Astrocyte (in vitro differentiated cells and primary cell): ENCODE measurements around the gene PRODH. TPM values are rescaled to one million over a fixed set of nuclear protein-coding genes. Genes with fewer than 3 reads are reported as not detected.

Experiments used
- DNase-seq: peaks from one replicate; pipeline ENCODE4 v3.0.0-alpha.2; 2010; ENCODE audit warnings: low read depth
- FAIRE-seq: peaks from 2 replicates; lab custom pipeline; 2011; peaks lifted over from hg19 to GRCh38; lab: Jason Lieb, UNC
- H2AFZ ChIP-seq: 2 replicates; pipeline ENCODE4 v1.6.0; 2012; ENCODE audit warnings: low read depth, low read length, inconsistent platforms
- H3K27ac ChIP-seq: 2 replicates; pipeline ENCODE4 v1.5.1; 2011; ENCODE audit warnings: low read depth, low read length, inconsistent platforms
- H3K27me3 ChIP-seq: 2 replicates; pipeline ENCODE4 v1.6.0; 2011; ENCODE audit warnings: low read length, inconsistent platforms; ENCODE audit not compliant: insufficient read depth
- H3K36me3 ChIP-seq: 2 replicates; pipeline ENCODE4 v1.5.1; 2011; ENCODE audit warnings: low read length, inconsistent platforms; ENCODE audit not compliant: insufficient read depth
- H3K4me1 ChIP-seq: 2 replicates; pipeline ENCODE4 v1.5.1; 2011; ENCODE audit warnings: low read length, inconsistent platforms; ENCODE audit not compliant: insufficient read depth
- H3K4me2 ChIP-seq: 2 replicates; pipeline ENCODE4 v1.6.0; 2012; ENCODE audit warnings: low read length, inconsistent platforms
- H3K4me3 ChIP-seq: 2 replicates; pipeline ENCODE4 v1.5.1; 2011; ENCODE audit warnings: low read depth, mild to moderate bottlenecking, low read length, inconsistent platforms; ENCODE audit not compliant: insufficient read depth
- H3K79me2 ChIP-seq: 2 replicates; pipeline ENCODE4 v1.6.0; 2012; ENCODE audit warnings: mild to moderate bottlenecking, low read length, inconsistent platforms; ENCODE audit not compliant: insufficient read depth
- H3K9ac ChIP-seq: 2 replicates; pipeline ENCODE4 v1.6.0; 2012; ENCODE audit warnings: mild to moderate bottlenecking, low read length, inconsistent platforms
- H3K9me3 ChIP-seq: 2 replicates; pipeline ENCODE4 v1.5.1; 2012; ENCODE audit warnings: low read depth, mild to moderate bottlenecking, low read length, inconsistent platforms; ENCODE audit not compliant: insufficient read depth
- H4K20me1 ChIP-seq: 2 replicates; pipeline ENCODE4 v1.6.0; 2012; ENCODE audit warnings: low read length, inconsistent platforms; ENCODE audit not compliant: insufficient read depth
- H3K27ac Mint-ChIP-seq: one replicate; pipeline ENCODE4 v1.8.0; 2021; ENCODE audit warnings: mild to moderate bottlenecking, mixed read lengths; ENCODE audit not compliant: unreplicated experiment
- H3K27me3 Mint-ChIP-seq: one replicate; pipeline ENCODE4 v1.8.0; 2021; ENCODE audit warnings: low read depth, mixed read lengths; ENCODE audit not compliant: unreplicated experiment
- H3K36me3 Mint-ChIP-seq: one replicate; pipeline ENCODE4 v1.8.0; 2021; ENCODE audit warnings: low read depth, mixed read lengths; ENCODE audit not compliant: unreplicated experiment
- H3K4me1 Mint-ChIP-seq: one replicate; pipeline ENCODE4 v1.8.0; 2021; ENCODE audit warnings: low read depth, mixed read lengths; ENCODE audit not compliant: unreplicated experiment
- H3K4me3 Mint-ChIP-seq: one replicate; pipeline ENCODE4 v1.8.0; 2021; ENCODE audit warnings: mild to moderate bottlenecking, moderate library complexity, mixed read lengths; ENCODE audit not compliant: unreplicated experiment
- H3K9me3 Mint-ChIP-seq: one replicate; pipeline ENCODE4 v1.8.0; 2021; ENCODE audit warnings: mild to moderate bottlenecking, mixed read lengths; ENCODE audit not compliant: unreplicated experiment
- EZH2 ChIP-seq: IDR thresholded peaks from 2 replicates; pipeline ENCODE4 v1.6.1; 2012; ENCODE audit warnings: mild to moderate bottlenecking, low read length, inconsistent platforms; ENCODE audit not compliant: insufficient read depth
- total RNA-seq: library from RNA; stranded (reverse); gene quantifications from 2 replicates; pipeline ENCODE4 v1.2.1, GENCODE V29; 2021
- TF ChIP-seq, protein P1 (sequence below): IDR thresholded peaks from 2 replicates; pipeline ENCODE4 v1.5.1; 2011; ENCODE audit warnings: low read depth, mild to moderate bottlenecking, inconsistent platforms, low read length, moderate library complexity; ENCODE audit not compliant: insufficient read depth

Gene PRODH
- total RNA-seq, 1 donor from 2014 or later = 1.2 TPM

DNA sequence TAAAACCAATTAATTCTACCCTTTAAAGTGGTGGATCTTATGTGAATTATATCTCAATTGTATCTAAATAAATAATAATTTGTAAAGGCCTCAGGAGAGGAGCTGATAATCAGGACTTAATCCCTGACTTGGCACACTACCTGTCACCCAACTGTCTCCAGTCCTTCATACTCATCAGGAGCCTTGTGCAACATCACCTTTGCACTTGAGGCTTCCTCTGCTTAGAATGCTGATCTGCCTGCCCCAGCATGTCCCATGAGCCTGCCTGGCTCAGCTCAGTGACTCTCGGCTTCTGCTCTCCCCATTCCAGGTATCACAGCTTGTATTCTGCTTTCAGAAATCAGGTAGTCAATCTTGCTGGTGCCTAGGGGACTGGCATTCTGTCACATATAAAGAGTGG is 43.9 kb upstream of the PRODH start:
- Mint-ChIP-seq H3K4me3 (no peak overlapping the region), H3K4me1 (no peaks in the 10 kb centered on the region), H3K27me3 (peaks cover 5% of the 10 kb centered on the region), H3K27ac (no peak overlapping the region), H3K9me3 (peaks cover 9% of the 10 kb centered on the region), H3K36me3 (peaks cover 5% of the 10 kb centered on the region)
- H3K27me3 ChIP-seq = no peaks in the 10 kb centered on the region
- TF ChIP-seq, protein P1, sequence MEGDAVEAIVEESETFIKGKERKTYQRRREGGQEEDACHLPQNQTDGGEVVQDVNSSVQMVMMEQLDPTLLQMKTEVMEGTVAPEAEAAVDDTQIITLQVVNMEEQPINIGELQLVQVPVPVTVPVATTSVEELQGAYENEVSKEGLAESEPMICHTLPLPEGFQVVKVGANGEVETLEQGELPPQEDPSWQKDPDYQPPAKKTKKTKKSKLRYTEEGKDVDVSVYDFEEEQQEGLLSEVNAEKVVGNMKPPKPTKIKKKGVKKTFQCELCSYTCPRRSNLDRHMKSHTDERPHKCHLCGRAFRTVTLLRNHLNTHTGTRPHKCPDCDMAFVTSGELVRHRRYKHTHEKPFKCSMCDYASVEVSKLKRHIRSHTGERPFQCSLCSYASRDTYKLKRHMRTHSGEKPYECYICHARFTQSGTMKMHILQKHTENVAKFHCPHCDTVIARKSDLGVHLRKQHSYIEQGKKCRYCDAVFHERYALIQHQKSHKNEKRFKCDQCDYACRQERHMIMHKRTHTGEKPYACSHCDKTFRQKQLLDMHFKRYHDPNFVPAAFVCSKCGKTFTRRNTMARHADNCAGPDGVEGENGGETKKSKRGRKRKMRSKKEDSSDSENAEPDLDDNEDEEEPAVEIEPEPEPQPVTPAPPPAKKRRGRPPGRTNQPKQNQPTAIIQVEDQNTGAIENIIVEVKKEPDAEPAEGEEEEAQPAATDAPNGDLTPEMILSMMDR = no peak
- no peak for TF ChIP-seq EZH2
- H3K9me3 ChIP-seq = peaks cover 7% of the 10 kb centered on the region
- H4K20me1 ChIP-seq = no peaks in the 10 kb centered on the region
- H3K4me1 ChIP-seq = no peaks in the 10 kb centered on the region
- no peak overlapping the region for H3K4me2 ChIP-seq
- DNase-seq = no peak
- H3K9ac ChIP-seq = no peak overlapping the region
- no peak overlapping the region for H3K27ac ChIP-seq
- no peak overlapping the region for H2AFZ ChIP-seq
- no peaks in the 10 kb centered on the region for H3K79me2 ChIP-seq
- H3K36me3 ChIP-seq = no peaks in the 10 kb centered on the region
- no peak for FAIRE-seq
- H3K4me3 ChIP-seq = no peak overlapping the region

DNA sequence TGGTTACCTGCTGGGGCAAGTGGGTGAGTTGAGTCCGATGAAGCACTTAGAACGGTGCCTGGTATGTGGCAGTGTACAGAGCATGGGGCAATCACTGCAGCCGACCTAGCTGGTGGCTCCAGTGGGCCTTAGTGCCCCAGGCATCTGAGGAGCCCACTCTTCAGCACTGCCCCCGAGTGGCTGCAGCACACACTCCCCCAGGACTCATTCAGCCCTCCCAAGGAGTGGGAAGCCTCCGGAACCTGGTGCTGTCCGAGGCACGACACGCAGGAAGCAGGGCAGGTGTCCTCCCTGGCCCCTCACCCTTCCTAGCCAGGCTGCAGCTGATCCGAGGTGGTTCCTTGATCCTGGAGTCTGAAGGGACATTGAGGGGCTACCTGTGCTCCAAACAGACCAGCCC is 42.4 kb upstream of the PRODH start:
- TF ChIP-seq, protein P1 = no peak
- TF ChIP-seq EZH2 = no peak
- Histone ChIP-seq H3K9ac (no peak overlapping the region), H3K4me1 (no peaks in the 10 kb centered on the region), H3K27me3 (no peaks in the 10 kb centered on the region), H3K4me2 (no peak overlapping the region), H3K27ac (no peak overlapping the region), H3K79me2 (no peaks in the 10 kb centered on the region), H4K20me1 (no peaks in the 10 kb centered on the region), H3K9me3 (peaks cover 7% of the 10 kb centered on the region), H3K36me3 (no peaks in the 10 kb centered on the region), H3K4me3 (no peak overlapping the region), H2AFZ (no peak overlapping the region)
- Mint-ChIP-seq H3K4me1 (no peaks in the 10 kb centered on the region), H3K36me3 (peaks cover 5% of the 10 kb centered on the region), H3K27ac (no peak overlapping the region), H3K27me3 (peaks cover 9% of the 10 kb centered on the region), H3K4me3 (no peak overlapping the region), H3K9me3 (peaks cover 9% of the 10 kb centered on the region)
- no peak for FAIRE-seq
- no peak for DNase-seq

DNA sequence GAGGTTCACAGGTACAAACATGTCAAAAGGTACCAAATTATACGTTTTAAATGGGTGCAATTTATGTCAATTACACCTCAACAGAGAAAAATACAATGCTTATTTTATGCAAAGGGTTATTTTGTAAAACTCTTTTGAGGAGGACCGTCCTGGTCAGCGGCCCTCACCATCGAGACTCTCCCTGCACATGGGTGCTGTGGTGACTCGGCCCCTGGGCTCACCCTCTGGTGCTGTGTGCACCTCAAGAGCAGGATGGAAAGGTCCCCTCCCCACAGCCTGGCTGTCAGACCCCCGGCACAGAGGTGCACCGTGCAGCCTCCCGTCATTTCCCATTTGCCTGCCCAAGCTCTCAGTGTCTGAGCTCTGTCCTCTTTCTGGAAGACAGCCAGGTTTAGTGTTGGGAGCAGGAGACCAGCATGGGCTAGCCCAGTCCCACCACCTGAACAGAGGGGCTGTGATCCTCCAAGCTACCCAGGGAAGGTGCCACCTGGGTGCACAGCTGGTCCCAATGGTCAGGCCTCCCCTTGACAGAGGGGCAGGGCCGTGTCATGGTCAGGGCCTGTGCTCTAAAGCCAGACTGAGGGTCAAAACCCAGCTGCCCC is 41.8 kb upstream of the PRODH start:
- no peak for FAIRE-seq
- no peaks in the 10 kb centered on the region for H3K4me1 ChIP-seq
- H3K27ac ChIP-seq = no peak overlapping the region
- peaks cover 5% of the 10 kb centered on the region for H3K36me3 Mint-ChIP-seq
- no peak overlapping the region for H3K27ac Mint-ChIP-seq
- no peak overlapping the region for H3K4me2 ChIP-seq
- H3K27me3 Mint-ChIP-seq = peaks cover 9% of the 10 kb centered on the region
- no peaks in the 10 kb centered on the region for H3K27me3 ChIP-seq
- peaks cover 9% of the 10 kb centered on the region for H3K9me3 Mint-ChIP-seq
- H3K9me3 ChIP-seq = peaks cover 7% of the 10 kb centered on the region
- DNase-seq = no peak
- no peak overlapping the region for H3K9ac ChIP-seq
- no peak overlapping the region for H3K4me3 Mint-ChIP-seq
- H3K36me3 ChIP-seq = no peaks in the 10 kb centered on the region
- H3K4me1 Mint-ChIP-seq = no peaks in the 10 kb centered on the region
- TF ChIP-seq, protein P1 = no peak
- TF ChIP-seq EZH2 = no peak
- no peak overlapping the region for H3K4me3 ChIP-seq
- no peak overlapping the region for H2AFZ ChIP-seq
- no peaks in the 10 kb centered on the region for H3K79me2 ChIP-seq
- no peaks in the 10 kb centered on the region for H4K20me1 ChIP-seq
